Anterior cingulate cortex (tissue), 58 donors: ENCODE measurements around the gene JAG1.

Source experiments
- DNase-seq, 58 donors: peaks; one replicate each; lab custom pipeline; 2025; lab: John Stamatoyannopoulos, UW

Gene JAG1

GRCh38 chr20:10673842-10674683 is at the start of gene JAG1:
Gene JAG1 (minus strand): TSS chr20:10673999. CDS start chr20:10673530, 469 bp downstream.
- DNase-seq: peak; percentile 38 to 95 (median 88)

DNA sequence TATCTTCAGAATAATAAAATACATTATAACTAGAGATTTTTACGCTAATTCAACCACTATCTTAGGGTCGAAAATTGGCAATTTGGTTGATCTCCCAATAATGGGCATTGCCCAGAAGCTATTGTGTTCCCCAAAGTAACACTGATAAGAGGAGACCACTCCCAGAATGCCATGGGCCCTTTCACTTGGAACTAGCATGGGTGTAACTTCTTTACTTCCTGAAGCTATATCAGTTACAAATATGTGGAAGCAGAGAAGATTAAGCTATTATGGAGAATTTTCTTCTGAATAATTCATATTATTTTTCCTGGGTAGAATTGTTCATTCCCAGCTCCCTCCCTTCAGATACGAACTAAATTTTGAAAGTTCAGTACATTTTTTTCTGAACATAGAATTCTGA is 48.2 kb upstream of the JAG1 start:
- DNase-seq: no peak

GRCh38 chr20:10721137-10721896 is 47.5 kb upstream of the JAG1 start:
- DNase-seq: no peak

GRCh38 chr20:10720565-10720964 is 46.8 kb upstream of the JAG1 start:
- DNase-seq: no peak

DNA sequence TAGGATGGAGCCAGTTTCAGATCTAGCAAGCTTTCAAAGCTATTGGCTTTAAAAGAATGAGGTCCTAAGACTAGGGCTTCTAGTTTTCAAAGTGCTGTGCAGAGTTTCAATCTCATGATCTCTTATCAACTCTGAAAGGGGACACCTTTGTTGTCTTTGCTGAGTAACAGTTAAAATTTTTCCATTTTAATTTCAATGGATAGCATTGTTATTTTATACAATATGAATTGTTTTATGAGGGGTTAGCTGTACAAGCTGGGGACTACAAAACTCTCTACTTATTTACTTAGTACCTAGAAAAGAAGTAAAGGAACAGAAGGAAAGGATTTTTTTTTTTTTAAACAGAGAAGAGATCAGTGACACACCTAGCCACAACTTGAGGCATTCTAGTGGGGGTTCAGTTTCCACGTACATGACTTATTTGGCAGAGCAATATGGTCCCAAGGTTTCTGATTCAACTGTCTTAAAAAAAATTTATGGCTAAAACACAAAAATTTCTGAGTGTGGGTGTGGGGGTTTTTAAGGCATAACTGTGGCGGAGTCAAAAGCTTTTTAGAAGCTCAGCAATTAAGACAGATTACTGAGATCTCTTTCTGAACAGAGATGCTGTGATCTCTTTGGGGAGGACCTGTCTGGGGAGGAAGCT is 46.1 kb upstream of the JAG1 start:
- DNase-seq: no peak

- no peak for DNase-seq
These were observed 44.9 kb upstream of the JAG1 start for GRCh38 chr20:10718661-10719060.

DNA sequence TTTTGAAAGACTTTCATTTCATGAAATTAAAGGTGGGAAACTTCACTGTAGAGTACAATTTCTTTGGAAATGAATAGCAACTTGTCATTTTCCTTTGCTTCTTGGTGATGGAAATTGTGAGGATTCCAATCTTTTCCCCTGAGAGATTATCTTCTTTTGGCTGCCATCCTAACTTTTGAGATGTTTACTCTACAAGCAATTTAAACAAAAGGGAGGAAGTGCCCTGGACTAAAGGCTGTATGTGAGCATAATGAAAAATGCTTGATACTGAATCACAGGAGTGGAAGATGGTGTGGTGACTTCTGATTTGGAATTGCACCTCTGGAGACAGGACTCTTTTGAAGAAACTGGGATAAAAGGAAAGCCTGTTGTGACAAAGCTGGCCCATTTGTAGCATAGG is 43.1 kb upstream of the JAG1 start:
- no peak for DNase-seq

- no peak for DNase-seq
These were observed 41.2 kb upstream of the JAG1 start for GRCh38 chr20:10715035-10715434.

DNA sequence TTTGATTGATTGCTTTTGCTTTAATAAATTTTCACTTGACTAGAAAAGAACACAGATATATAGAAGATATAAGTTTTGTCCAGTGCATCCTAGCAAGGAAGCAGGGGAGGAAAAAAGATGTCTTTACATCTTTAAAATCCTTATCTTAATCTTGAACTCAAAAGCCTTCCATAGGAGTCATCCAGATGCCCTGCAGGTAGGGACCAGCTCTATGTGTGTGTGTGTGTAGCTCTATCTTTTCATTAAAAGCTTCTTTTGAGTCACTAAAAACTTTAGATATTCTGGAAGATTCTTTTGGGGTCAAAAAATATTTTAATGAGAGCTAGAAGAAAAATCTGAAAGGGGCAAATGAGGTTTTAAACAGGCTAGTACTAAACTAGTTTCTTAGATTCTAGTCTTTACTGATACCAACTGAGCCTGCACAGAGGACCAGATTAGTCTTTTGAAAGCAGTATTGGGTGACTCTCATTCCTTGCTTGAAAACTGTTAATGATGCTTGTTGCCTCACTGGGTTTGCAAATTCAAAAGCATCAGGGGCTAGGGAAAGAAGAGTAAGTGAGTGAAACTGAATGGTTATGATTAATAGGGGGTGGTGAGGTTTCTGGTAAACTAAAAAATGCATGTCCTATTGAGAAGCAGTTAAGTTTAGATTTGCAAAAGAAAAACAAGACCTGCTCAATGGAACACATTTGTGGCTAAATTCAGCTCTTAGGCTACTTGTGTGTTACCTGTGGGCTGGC is 40.6 kb upstream of the JAG1 start:
- DNase-seq: no peak

- no peak for DNase-seq
These were observed 39.4 kb upstream of the JAG1 start for GRCh38 chr20:10713161-10713560.

GRCh38 chr20:10711903-10712451 is 38.2 kb upstream of the JAG1 start:
- DNase-seq: no peak

DNA sequence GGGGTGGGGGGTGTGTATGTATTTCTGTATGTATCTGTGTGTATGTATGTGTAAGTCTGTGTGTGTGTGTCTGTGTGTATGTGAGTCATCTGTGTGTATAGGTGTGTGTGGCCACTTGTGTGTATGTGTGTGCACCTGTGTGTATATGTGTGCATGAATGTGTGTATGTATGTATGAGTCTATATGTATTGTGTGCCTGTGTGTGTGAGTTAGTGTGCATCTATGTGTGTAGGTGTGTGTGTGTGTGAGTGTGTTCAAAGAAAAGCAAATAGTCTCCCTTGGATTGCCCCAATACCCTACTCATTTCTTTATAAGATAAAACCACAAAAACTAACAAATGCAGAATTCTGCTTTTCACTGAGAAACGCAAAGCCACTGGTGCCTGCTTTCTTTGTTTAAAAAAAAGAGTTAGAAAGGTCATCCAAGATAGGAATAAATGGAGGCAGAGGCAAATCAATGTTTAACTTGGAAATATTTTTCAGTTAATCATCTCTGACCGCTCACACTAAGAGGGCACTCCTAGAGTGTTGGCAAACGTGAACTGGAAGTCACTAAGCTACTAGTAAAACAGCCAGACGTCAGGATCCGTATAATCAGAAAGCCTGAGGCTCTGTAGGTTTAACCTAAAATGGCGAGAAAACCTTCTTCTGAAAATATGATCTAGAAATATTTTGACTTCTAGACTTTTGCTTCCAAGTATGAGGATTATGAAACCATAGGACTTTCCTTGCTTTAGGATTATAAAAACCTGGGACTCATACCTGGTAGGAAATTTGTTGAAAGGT is 37.4 kb upstream of the JAG1 start:
- DNase-seq: no peak

DNA sequence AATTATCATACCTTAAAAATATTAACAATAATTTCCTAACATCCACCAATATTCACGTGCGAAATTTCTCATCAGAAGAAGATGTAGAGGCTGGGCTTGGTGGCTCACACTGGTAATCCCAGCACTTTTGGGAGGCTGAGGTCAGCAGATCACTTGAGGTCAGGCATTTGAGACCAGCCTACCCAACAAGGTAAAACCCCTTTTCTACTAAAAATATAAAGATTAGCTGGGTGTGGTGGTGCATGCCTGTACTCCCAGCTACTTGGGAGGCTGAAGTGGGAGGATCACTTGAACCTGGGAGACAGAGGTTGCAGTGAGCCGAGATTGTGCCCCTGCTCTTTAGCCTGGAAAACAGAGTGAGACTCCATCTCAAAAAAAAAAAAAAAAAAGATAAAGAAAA is 36.1 kb upstream of the JAG1 start:
- DNase-seq: no peak

DNA sequence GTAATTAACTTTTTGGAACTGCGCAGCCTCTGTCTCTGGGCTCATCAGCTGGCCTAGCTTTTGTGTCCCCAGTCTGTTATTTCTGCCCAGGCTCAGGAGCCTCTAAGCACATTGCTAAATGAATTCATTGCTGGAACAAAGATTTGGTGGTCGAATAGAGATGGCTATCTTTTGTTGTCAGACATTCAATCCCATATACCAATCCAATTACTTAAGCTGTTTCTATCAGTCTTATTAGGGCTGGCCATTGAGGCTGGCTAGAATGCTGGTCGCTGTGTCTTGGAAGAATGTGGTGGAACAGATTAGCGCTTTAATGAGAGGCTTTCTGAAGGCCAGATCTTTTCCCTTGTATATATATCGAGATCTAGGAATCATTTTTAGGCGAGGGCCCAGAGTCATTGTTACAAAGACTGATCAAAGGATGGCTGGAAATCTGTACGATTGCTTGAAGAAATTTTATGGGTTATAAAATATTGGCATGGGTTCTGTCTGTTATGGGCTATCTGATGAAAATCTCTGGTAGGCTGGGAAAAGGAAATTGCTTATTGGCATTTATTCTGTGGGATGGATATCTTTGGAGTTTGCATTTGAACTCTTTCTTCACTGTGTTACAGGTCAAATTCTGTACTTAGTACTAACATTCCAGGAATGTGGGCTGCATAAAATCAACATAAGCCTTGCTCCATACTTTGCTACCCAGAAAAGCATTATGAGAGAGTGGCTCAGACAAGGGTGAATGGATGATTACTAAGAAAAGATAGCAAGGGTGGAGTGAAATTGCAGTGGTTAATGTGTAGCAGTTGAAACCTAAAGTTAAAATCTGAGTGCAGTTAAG is 34.8 kb upstream of the JAG1 start:
- no peak for DNase-seq

GRCh38 chr20:10707791-10708190 is 34.0 kb upstream of the JAG1 start:
- DNase-seq: no peak

DNA sequence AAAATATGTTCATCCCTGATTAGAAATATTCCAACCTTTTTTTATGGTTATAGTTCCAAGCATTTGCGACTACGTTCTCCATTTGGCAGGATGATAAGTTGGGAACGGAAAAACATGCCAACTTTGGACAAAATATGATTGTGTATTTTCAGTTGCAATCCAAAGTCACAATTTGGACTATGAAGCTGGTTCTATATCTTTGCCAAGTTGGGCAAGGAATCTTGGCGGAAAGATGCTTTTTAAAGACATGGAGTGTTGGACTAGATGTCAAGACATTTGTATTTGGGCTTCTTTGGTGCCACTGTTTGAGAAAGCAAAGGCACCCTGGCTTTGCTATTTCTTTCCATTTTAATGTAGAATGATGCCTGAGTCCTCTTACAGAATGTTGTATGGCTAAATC is 33.3 kb upstream of the JAG1 start:
- no peak for DNase-seq

- no peak for DNase-seq
These were observed 32.6 kb upstream of the JAG1 start for GRCh38 chr20:10706460-10706811.

DNA sequence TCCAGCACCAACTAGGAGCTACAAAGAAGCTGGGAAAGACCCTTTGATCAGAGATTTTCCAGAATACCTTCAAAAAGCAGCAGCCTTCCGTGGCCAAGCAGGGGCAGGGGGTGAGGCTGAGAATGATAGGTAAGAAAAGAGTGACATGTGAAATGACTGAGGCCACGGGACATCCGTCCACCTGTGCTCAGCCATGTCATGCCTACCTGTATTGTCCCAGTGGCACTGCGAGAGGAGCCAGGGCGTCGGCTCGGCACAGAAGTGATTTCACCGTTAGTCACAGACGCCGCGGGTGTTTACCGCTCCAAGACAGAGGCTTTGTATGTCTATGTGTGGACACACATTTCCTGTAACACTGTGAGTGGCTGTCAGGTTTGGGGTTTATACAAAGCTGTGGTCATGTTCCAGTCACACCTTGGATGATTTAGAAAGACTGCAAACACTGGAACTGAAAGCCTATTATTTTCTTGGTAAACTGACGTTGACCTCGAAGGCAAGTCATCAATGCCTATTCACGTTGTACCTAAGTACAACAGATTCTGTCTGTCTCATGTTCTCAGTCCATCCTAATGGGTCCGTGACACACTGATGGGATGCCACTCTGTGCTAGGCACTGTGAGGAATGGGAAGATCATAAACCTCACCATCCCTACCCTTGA is 32.1 kb upstream of the JAG1 start:
- DNase-seq: no peak
